Loucy (cell line): ENCODE results near the gene THBD.

Experiments used
- CTCF ChIP-seq: fragments of 200-600 bp; sonication (generic); conservative IDR thresholded peaks from 2 replicates; pipeline ENCODE4 v1.5.1; 2014; ENCODE audit warnings: mild to moderate bottlenecking, antibody characterized with exemption, low read length
- EZH2phosphoT487 ChIP-seq: fragments of 200-600 bp; IDR thresholded peaks from 2 replicates; pipeline ENCODE4 v1.6.1; 2018; ENCODE audit warnings: antibody characterized with exemption, mild to moderate bottlenecking, moderate library complexity, borderline replicate concordance

GRCh38 chr20:23080521-23080920 lies 31.0 kb upstream of the THBD start:
- TF ChIP-seq CTCF (no peak), EZH2phosphoT487 (no peak)
